ENCODE results near the gene NR1I2.

The NR1I2 gene

DNA sequence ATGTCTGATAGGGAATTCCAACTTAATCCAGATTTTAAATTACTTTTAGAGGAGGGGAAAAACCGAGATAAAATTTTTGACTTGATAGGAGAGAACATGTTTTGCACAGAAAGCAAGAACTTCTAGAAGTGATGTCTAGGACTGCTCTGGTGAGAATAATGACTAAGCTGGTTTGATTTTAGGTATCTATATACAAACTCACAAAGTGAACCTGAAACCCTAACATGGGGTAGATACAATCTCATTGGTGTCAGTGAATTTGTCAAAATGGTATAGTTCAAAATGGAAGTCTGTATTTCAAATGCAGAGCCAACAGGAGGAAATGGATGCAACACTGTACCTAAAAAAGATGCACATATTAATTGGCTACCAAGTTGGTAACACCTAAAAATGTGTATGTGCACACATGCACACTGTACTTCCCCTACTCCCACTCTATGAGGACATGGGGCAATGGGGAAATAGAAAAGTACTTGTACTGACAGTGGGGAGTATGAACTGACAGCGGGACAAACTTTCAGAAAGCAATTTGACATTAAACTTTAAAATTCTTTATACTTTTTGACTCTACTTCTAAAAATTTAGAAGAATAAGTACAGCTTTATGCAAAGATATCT is 53.0 kb downstream of the NR1I2 start:
- H3K27me3 ChIP-seq (ENCODE audit: control insufficient read depth, low read length): no peaks in the 10 kb centered on the region
- no peak overlapping the region for H3K4me2 ChIP-seq (ENCODE audit: low read length)
- no peaks in the 10 kb centered on the region for H3K79me2 ChIP-seq (ENCODE audit: control insufficient read depth, low read length)
- H3K9me3 ChIP-seq (ENCODE audit: control insufficient read depth, insufficient read depth, low read length): no peaks in the 10 kb centered on the region
- H3K4me3 ChIP-seq (ENCODE audit: low read length): no peak overlapping the region
- no peak for TF ChIP-seq EZH2phosphoT487 (IDR thresholded peaks at IDR 0.05; ENCODE audit: borderline replicate concordance, low read length)
- no peaks in the 10 kb centered on the region for H3K4me1 ChIP-seq (ENCODE audit: control insufficient read depth, low read length)
- H3F3A ChIP-seq (ENCODE audit: control insufficient read depth, insufficient read depth): no peaks in the 10 kb centered on the region
- H4K20me1 ChIP-seq (ENCODE audit: control insufficient read depth, insufficient read depth, low read depth, low read length): no peaks in the 10 kb centered on the region
- no peak overlapping the region for H3K27ac ChIP-seq (ENCODE audit: low read depth, low read length)
- no peaks in the 10 kb centered on the region for H3K9me2 ChIP-seq (replicated peaks; ENCODE audit: control insufficient read depth, low read length)
- H3K36me3 ChIP-seq (ENCODE audit: control insufficient read depth, low read length): no peaks in the 10 kb centered on the region; the same call in 1 of the 2 replicates

DNA sequence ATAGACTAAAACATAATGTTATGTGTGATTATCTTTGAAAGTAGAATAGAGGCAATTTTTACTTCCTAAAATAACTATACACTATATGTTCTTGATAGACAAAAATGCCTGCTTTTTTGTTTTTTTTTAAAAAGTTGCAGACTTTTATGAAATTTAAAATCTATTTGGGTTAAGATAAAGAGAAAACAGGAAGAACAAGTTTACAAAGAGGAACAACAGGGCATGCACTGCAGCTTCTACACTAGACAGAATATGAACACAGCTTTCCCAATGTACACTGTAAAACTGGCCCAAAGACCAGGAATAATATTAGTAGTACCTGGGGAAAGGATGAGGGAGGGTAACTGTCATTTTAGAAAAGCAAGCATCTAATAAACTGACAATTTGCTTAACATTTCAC is 53.7 kb downstream of the NR1I2 start:
- H3K4me3 ChIP-seq (ENCODE audit: low read length): no peak overlapping the region
- H3K4me2 ChIP-seq (ENCODE audit: low read length): no peak overlapping the region
- H3K27me3 ChIP-seq (ENCODE audit: control insufficient read depth, low read length): no peaks in the 10 kb centered on the region
- no peaks in the 10 kb centered on the region for H3F3A ChIP-seq (ENCODE audit: control insufficient read depth, insufficient read depth)
- H4K20me1 ChIP-seq (ENCODE audit: control insufficient read depth, insufficient read depth, low read depth, low read length): no peaks in the 10 kb centered on the region
- H3K36me3 ChIP-seq (ENCODE audit: control insufficient read depth, low read length): no peaks in the 10 kb centered on the region; the same call in 1 of the 2 replicates
- TF ChIP-seq, protein P1, sequence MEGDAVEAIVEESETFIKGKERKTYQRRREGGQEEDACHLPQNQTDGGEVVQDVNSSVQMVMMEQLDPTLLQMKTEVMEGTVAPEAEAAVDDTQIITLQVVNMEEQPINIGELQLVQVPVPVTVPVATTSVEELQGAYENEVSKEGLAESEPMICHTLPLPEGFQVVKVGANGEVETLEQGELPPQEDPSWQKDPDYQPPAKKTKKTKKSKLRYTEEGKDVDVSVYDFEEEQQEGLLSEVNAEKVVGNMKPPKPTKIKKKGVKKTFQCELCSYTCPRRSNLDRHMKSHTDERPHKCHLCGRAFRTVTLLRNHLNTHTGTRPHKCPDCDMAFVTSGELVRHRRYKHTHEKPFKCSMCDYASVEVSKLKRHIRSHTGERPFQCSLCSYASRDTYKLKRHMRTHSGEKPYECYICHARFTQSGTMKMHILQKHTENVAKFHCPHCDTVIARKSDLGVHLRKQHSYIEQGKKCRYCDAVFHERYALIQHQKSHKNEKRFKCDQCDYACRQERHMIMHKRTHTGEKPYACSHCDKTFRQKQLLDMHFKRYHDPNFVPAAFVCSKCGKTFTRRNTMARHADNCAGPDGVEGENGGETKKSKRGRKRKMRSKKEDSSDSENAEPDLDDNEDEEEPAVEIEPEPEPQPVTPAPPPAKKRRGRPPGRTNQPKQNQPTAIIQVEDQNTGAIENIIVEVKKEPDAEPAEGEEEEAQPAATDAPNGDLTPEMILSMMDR (IDR thresholded peaks at IDR 0.05; ENCODE audit: low read depth, low read length, poor library complexity, severe bottlenecking): no peak
- TF ChIP-seq EZH2phosphoT487 (IDR thresholded peaks at IDR 0.05; ENCODE audit: borderline replicate concordance, low read length): no peak
- H3K27ac ChIP-seq (ENCODE audit: low read depth, low read length): no peak overlapping the region
- no peaks in the 10 kb centered on the region for H3K4me1 ChIP-seq (ENCODE audit: control insufficient read depth, low read length)
- no peaks in the 10 kb centered on the region for H3K9me2 ChIP-seq (replicated peaks; ENCODE audit: control insufficient read depth, low read length)
- no peaks in the 10 kb centered on the region for H3K9me3 ChIP-seq (ENCODE audit: control insufficient read depth, insufficient read depth, low read length)
- no peaks in the 10 kb centered on the region for H3K79me2 ChIP-seq (ENCODE audit: control insufficient read depth, low read length)

DNA sequence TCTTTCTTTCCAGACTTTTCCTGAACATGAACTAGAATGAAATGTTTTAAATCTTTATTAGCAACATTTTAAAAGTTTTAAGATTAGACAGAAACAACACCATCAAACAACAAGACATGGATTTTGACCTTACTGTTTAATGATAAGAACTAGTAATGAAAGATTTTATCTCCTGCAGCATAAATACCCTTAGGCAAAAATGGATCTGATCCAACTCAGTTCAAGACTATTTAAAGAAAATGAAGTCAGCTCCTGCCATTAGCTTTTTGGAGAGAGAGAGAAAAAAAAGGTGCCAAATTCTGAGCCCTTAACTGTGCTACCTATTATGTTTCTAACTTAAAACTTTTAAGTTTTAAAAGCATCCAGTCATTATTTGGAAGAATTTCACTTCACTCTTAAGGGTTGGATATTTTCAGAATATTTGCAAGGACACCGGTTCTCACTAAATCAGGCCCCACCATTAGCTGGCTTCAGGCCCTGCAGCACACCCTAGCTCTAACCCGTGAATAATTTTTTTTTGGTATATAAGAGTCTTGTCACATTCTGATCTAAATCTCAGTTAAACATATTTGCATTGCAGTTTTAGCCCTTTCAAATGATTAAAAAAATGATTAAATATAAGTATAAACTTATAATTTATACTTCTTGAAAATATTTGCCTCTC is 60.0 kb downstream of the NR1I2 start:
- H3K4me2 ChIP-seq (ENCODE audit: low read length): no peak overlapping the region
- no peaks in the 10 kb centered on the region for H3F3A ChIP-seq (ENCODE audit: control insufficient read depth, insufficient read depth)
- H3K27me3 ChIP-seq (ENCODE audit: control insufficient read depth, low read length): no peaks in the 10 kb centered on the region
- no peak for TF ChIP-seq EZH2phosphoT487 (IDR thresholded peaks at IDR 0.05; ENCODE audit: borderline replicate concordance, low read length)
- TF ChIP-seq, protein P1 (IDR thresholded peaks at IDR 0.05; ENCODE audit: low read depth, low read length, poor library complexity, severe bottlenecking): no peak
- no peaks in the 10 kb centered on the region for H3K9me3 ChIP-seq (ENCODE audit: control insufficient read depth, insufficient read depth, low read length)
- H3K27ac ChIP-seq (ENCODE audit: low read depth, low read length): no peak overlapping the region
- H3K36me3 ChIP-seq (ENCODE audit: control insufficient read depth, low read length): peaks cover 4% of the 10 kb centered on the region; the same call in 1 of the 2 replicates
- H3K4me1 ChIP-seq (ENCODE audit: control insufficient read depth, low read length): no peaks in the 10 kb centered on the region
- H4K20me1 ChIP-seq (ENCODE audit: control insufficient read depth, insufficient read depth, low read depth, low read length): no peaks in the 10 kb centered on the region
- H3K79me2 ChIP-seq (ENCODE audit: control insufficient read depth, low read length): no peaks in the 10 kb centered on the region
- H3K4me3 ChIP-seq (ENCODE audit: low read length): no peak overlapping the region
- H3K9me2 ChIP-seq (replicated peaks; ENCODE audit: control insufficient read depth, low read length): no peaks in the 10 kb centered on the region

DNA sequence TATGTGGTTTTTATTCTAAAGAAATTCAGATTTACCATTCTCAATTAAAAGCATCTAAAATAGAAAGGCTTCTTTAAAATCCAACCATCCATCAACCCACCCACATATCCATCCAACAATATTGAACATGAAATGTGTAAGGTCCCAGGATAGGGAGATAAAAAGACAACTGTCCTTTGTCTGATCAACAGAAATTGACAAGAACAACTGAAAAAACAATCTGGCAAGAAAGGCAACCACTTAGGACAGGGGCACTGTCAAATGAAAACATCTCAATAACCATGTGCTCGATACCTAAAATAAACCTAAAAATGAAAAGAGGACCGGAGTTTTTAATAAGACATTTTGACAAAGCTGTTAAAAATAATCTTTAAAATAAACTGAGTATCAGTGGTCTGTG is 67.2 kb downstream of the NR1I2 start:
- Histone ChIP-seq H3K27ac (ENCODE audit: low read depth, low read length) (no peak overlapping the region), H3K9me3 (ENCODE audit: control insufficient read depth, insufficient read depth, low read length) (no peaks in the 10 kb centered on the region), H3K36me3 (ENCODE audit: control insufficient read depth, low read length) (no peaks in the 10 kb centered on the region), H3F3A (ENCODE audit: control insufficient read depth, insufficient read depth) (no peaks in the 10 kb centered on the region), H3K4me1 (ENCODE audit: control insufficient read depth, low read length) (no peaks in the 10 kb centered on the region), H3K27me3 (ENCODE audit: control insufficient read depth, low read length) (no peaks in the 10 kb centered on the region), H3K4me2 (ENCODE audit: low read length) (no peak overlapping the region), H4K20me1 (ENCODE audit: control insufficient read depth, insufficient read depth, low read depth, low read length) (no peaks in the 10 kb centered on the region), H3K9me2 (replicated peaks; ENCODE audit: control insufficient read depth, low read length) (no peaks in the 10 kb centered on the region), H3K4me3 (ENCODE audit: low read length) (no peak overlapping the region), H3K79me2 (ENCODE audit: control insufficient read depth, low read length) (no peaks in the 10 kb centered on the region)
- TF ChIP-seq EZH2phosphoT487 (IDR thresholded peaks at IDR 0.05; ENCODE audit: borderline replicate concordance, low read length): no peak
- TF ChIP-seq, protein P1 (IDR thresholded peaks at IDR 0.05; ENCODE audit: low read depth, low read length, poor library complexity, severe bottlenecking): no peak
